HG02852 (cell line): ENCODE data around the gene SLC46A1.

ENCODE experiments used
- ATAC-seq: cut with Tn5 transposase; IDR thresholded peaks from one replicate; pipeline ENCODE4 v1.9.1; 2021; ENCODE audit warnings: mild to moderate bottlenecking, moderate library complexity; ENCODE audit not compliant: unreplicated experiment

Gene SLC46A1

GRCh38 chr17:28404812-28405570 lies 1.0 kb downstream of the SLC46A1 start:
- ATAC-seq = no peak

DNA sequence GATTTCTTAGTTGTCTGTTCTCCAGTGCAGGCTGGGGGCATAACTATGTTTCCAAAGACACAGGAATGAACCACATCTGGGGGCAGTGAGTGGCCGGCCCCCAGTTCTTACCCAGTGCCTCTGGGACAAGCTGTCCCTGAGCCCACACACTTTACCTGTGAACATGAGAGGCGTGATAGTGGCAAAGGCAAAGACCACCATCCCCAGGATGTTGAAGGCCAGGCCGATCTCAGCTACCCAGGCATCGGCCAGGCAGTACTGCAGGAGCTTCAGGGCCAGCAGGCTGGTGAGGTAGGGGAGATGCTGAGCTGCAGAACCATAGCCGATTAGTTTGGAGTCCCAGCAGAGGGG lies 1.6 kb downstream of the SLC46A1 start:
- ATAC-seq = no peak

DNA sequence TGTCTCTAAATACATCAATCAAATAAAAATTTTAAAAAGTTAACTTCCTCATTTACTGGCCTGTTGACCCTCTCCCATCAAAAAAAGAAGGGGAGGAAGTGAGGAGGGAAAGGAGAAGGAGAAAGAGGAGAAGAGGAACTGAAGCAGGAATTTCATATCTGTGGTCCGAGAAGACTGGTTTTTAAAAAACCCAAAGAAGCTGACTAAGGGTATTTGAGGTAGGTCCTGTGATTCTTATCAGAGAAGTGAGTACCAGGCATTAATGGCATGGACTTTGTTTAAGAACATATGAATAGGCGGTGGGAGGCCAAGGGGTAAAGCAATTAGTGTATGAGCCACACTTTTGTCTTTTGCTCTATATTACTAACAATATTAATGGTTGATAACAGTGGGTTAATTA lies 2.0 kb downstream of the SLC46A1 start:
- ATAC-seq = no peak

DNA sequence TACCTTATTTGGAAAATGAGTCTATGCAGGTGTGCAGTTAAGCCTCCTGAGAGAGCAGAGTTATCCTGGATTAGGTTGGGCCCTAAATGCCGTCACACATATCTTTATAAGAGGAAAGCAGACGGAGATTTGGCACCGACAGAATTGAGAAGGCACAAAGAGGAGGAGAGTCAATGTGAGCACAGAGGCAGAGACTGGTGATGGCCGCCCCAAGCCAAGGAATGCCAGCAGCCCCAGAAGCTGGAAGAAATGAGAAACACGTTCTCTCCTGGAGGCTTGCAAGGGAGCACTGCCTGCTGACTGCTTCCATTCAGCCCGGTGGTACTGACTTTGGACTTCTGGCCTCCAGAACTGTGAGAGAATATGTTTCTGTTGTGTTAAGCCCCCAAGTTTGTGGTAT lies 3.2 kb downstream of the SLC46A1 start:
- no peak for ATAC-seq

GRCh38 chr17:28402224-28402630 lies 3.8 kb downstream of the SLC46A1 start:
- ATAC-seq = no peak

DNA sequence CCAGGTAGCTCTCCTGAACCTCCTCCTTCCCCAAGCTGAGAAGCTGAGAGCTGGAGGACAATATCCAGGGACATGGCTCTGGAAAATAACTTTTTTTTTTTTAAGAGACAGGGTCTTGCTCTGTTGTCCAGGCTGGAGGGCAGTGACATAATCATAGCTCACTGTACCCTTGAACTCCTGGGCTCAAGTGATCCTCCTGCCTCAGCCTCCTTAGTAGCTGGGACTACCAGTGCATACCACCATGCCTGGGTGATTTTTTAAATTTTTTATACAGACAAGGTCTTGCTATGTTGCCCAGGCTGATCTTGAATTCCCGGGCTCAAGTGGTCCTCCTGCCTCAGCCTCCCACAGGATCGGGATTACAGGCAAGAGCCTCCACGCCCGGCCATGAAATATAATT lies 6.2 kb downstream of the SLC46A1 start:
- no peak for ATAC-seq

DNA sequence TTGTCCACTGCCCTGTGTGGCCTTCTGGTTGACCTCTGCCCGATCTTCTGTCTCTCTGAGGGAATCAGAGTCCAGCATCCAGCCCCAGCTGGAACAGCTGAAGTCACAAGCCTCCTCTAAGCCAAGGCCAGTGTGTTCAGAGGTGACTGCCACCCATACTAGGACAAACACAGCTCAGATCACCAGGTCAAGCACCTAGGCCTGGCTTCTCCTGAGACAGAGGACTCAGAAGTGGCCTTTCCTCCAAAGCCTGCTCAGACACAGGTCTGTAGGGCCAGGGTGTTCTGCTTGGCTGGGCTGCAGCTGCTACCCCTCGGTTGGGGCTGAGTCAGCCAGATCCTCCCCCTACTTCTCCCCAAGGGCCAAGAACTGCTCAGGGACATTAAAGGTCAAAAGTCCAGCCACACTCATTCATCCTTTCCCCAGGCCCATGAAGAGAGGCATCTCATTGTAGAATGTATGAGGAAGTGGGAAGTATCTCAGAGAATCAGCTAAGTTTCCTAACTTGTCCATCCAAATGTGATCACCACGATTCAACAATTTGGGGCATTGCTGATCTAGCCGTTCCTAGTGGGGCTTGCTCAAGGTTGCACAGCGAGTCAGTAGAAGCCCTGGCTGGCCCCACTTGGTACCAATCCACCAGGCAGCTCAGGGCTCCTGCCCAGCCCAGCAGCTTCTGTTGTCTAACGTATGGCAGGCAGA lies 7.6 kb downstream of the SLC46A1 start:
- no peak for ATAC-seq

GRCh38 chr17:28397687-28398279 lies 8.2 kb downstream of the SLC46A1 start:
- ATAC-seq = no peak

GRCh38 chr17:28397275-28397674 lies 8.7 kb downstream of the SLC46A1 start:
- ATAC-seq = no peak

- no peak for ATAC-seq
Observed at GRCh38 chr17:28396635-28397239, 9.3 kb downstream of the SLC46A1 start.

GRCh38 chr17:28395968-28396367 lies 10.0 kb downstream of the SLC46A1 start:
- ATAC-seq = no peak

GRCh38 chr17:28395426-28395825 lies 10.6 kb downstream of the SLC46A1 start:
- no peak for ATAC-seq

GRCh38 chr17:28394337-28395116 lies 11.5 kb downstream of the SLC46A1 start:
- no peak for ATAC-seq

DNA sequence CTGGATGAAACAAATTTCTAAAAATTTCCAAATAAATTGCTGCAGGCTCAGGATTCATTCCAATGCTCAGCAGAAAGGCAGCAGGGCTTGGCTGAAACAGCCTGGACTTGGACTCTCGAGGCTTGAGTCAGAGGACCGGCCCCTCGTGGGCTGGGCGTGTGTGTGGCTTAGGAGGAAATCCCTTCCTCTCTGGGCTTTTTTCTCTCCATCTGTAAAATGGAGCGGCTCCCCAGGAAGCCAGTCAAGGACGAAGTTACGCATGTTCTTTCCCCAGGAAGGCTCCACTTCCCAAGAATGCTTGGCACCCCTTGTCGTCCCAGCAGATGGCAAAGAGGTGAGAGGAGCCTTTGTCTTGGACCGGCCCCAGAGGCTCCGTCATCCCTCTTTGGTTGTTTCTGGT lies 13.5 kb downstream of the SLC46A1 start:
- no peak for ATAC-seq

GRCh38 chr17:28391401-28391800 lies 14.6 kb downstream of the SLC46A1 start:
- no peak for ATAC-seq

DNA sequence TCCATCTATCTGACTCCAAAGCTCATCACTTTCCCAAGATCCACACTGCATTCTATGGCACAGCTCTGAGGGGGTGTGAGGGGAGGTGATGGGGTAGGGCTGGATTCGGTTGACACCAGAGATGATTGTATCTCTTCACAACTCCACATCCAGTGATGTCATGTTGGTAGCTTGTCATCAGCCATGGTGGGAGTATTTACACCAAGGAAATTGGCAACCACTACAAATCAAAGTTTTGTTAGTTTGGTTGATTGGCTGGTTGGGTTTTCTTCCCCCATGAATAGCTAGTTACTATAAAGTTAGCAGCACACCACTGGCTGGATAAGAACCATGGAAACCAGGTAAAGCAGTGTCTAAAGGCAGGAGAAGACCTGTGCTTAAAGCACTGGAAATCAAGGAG lies 15.0 kb downstream of the SLC46A1 start:
- no peak for ATAC-seq

DNA sequence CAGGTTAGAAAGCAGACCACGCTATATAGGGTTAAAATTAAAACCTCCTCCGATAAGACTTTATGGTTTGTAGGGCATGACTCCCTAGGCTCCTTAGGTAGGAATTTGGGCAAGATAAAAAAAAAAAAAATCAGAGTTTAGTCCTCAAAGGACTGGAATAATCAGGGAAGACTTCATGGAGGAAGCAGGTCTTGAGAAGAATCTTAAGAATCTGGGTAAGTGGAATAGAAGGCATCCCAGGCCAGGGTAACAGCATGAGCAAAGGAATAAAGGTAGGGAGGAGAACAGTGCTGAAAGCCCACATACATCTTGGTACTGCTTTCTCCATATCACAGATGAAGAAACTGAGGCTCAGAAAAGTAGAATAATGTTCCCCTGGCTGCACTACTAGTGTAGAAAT lies 15.4 kb downstream of the SLC46A1 start:
- ATAC-seq = no peak

GRCh38 chr17:28390141-28390540 lies 15.9 kb downstream of the SLC46A1 start:
- no peak for ATAC-seq

GRCh38 chr17:28388106-28388505 lies 17.9 kb downstream of the SLC46A1 start:
- no peak for ATAC-seq

GRCh38 chr17:28386391-28386790 lies 19.6 kb downstream of the SLC46A1 start:
- no peak for ATAC-seq

DNA sequence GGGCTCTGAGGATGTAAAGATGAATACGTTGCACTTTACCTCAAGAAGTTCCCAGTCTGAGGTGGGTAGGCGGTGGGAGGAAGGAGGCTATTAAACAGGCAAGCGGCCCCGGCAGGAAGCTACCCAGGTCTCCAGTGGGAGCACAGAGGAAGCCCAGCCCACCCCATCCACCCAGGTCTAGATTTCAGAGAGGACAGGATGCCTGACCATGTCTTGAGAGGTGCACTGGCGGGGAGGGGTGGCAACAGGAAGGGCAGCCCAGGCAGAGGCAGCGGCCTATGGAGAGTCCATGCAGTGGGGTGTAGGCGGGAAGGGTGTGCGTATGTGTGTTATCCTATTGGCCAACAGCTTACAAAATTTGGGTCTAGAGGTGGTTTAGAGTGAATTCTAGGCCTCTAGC lies 20.6 kb downstream of the SLC46A1 start:
- no peak for ATAC-seq
